Measurements from ENCODE around the gene SCPEP1.
"Not testable (repeated sequence)": the region's sequence is repeated elsewhere in the genome, so short reads cannot be mapped to it uniquely, and the experiment has no call there.

SCPEP1 gene

DNA sequence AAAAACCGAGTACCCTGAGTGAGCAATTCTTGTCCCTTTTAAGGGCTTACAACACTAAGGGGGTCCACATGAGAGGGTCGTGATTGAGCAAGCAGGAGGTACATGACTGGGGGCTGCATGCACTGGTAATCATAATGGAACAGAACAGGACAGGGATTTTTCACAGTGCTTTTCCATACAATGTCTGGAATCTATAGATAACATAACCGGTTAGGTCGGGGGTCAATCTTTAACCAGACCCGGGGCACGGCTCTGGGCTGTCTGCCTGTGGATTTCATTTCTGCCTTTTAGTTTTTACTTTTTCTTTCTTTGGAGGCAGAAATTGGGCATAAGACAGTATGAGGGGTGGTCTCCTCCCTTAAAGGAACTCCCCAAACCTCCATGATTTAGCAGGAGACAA is 12.2 kb upstream of the SCPEP1 start:
- not testable (repeated sequence) for DNase-seq

DNA sequence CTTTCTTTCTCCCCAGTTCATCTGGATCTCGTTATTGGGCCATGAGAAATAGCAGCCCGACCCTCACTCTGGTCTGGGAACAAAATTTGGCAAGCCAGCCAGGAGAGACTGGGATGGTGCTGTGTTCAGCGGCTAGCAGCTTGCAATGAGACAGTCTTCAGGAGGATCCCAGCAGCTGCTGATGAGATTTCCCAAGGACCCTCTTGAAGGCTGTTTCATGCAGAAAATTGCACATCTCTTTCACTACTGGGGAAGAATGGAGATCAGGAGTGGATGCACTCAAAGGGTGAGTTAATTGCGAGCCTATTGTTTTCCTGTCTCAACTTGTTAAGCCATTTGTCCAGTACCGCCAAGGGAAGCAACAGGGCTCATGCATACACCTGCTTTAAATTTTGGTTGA is 11.6 kb upstream of the SCPEP1 start:
- no peak for DNase-seq

DNA sequence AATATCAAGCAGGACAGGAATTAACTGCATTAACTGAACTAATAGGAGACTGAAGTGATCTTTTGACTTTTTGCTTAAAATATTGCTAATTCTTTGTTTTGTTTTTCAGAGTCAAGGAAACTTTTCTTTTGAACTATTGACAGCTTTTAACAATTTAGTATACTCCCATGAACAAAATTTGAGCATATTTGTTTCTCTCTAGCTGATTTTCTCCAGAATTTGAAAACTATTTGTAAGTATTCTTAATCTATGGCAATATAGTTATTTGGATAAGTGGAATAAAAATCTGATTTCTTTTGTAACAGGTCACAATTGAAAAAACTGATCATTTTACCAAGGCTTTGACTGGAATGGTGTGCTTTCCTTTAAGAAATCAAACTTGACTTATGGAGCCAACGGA is 7.0 kb upstream of the SCPEP1 start:
- DNase-seq: no peak

DNA sequence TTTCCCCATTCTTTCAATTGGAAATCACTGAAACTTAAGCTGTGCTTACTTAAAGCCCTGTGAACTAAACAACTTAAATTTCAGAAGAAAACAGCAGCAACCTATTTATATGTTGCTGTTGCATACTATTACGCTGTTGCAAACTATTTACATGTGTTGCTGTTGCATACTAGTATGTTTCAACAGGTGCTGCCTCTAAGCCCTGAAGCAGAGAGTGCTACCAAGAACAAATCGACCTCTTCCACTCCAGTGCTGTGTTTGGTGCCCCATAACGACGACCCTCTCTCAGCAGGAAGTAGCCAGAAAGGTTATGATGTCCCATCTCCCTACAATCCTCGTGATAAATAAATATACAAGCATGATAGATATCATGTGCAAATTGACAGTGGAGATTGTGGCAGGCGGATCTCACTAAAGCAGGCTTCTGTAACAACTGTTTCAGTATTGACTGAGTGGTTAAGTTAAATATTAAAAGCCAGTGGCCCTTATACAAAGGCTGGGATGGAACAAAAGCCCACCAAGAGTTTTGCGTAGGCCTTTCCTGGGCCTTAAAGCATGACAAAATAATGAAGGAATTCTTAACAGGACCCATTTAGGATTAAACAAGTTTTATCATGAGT is 5.7 kb upstream of the SCPEP1 start:
- no peak for DNase-seq

DNA sequence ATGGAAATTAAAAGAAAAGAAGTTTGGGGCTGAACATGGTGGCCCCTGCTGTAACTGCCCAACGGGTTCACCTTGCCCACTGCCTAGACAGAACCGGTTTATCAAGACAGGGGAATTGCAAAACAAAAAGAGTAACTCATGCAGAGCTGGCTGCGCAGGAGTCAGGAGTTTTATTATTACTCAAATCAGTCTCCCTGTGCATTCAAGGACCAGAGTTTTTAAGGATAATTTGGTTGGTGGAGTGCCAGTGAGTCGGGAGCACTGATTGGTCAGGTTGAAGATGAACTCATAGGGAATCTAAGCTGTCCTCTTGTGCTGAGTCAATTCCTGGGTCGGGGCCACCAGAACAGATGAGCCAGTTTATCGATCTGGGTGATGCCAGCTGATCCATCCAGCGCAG is 4.4 kb upstream of the SCPEP1 start:
- no peak for DNase-seq

DNA sequence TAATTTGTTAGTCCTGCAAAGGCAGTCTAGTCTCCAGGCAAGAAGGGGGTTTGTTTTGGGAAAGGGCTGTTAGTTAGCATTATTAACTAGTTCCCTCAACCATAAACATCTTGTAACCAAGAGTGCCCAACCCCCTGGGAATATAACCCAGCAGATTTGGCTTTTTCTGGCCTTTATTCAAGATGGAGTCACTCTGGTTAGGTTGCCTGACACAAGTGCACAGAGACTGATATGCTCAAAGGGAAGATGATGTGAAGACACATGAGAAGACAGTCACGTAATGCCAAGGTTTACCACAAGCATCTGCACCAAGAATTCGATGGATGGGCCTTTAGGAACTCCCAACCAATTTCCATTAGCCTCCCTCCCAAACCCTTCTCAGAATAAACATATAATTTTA is 3.9 kb upstream of the SCPEP1 start:
- DNase-seq: no peak

DNA sequence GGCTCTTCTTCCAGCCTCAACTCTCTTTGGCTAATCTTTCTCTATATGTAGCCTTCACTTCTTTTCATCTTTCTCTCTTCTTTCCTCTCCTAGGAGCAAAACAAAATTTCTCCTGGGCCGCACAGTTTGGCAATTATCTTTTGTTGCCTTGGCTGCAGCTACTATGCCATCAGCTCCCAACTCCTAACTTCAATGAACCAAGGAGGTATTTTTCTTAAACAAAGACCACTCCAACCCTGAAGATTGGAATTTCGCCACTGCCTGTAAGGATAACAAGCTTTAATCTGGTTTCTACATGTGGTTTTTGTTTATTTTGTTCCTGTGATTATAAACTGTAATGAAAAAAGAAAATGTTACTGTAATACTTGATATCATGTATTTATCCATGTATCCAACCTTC is 2.3 kb upstream of the SCPEP1 start:
- DNase-seq: no peak

DNA sequence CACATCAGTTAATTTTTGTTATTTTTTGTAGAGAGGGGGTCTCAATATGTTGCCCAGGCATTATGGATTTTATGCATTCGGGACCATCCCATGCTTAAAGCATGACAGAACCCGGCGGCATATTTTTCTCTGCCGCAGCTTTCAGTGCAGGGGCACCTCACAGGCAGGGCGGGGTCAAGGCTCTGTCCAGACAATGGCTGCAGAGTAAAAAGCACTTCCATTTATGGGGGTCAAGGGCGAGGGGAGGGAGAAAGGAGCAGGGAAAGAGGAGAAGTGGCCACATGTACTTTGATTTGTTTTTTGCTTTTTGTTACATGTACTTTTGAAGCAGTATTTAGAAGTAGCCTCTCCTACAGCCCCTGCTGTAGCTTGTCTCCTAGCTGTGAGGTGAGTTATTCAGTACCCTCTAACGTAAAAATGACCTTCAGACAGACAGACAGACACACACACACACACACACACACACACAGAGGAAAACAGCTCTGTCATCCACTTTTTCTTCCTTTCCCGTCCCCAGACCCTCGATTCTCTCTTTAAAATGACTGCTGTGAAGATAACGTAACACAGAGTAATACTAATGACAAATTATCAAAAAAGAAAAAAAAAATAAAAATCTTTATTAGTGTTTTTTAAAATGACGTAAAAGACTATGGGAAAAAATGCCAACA is 856 bp upstream of the SCPEP1 start:
- no peak for DNase-seq

DNA sequence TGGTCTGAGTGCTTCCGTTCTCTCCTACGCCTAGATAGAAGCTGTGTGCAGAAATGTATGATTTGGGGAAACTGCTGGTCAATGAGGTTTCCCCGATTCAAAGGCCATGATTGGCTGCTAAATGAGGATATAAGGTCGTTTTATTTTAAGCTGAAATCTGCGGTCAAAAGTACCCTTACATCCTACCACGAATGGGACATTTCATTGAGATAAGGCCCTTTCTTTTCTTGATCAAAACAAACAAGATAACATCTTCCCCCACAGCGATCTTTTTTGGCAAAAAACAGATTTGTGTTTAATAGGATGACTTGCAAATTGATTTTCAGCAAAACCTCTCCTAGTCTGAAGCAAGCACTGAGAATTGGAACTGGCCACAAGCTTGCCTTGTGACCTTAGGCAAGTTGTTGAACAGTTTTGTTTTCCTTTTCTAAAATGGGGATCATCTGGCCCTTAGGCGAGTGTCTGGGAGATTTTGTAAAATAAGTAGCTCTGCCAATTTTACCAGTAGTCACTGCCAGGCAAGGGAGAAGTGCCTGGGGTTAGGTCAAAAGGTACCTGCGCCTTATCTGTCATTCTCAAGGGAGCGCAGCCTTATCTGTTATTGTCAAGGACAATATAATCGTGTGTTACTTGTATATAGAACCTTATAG is 635 bp downstream of the SCPEP1 start:
- DNase-seq: peak; percentile 41

DNA sequence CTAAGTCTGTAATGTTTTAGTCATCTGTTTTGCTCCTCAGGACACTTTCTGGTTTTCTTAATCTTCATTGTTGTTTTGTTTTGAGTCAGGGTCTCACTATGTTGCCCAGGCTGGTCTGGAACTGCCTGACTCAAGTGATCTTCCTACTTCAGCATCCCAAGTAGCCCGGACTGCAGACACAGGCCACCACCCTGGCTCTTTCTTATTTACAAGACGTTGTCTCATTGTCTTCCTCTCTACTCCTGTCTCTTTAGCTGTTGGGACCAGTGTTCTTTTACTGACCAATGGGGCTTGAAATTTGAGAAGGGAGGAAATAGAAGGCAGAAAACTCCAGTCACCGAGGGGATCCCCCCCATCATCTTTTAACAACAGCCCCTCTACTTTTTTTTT is 1.2 kb downstream of the SCPEP1 start:
- DNase-seq: no peak

DNA sequence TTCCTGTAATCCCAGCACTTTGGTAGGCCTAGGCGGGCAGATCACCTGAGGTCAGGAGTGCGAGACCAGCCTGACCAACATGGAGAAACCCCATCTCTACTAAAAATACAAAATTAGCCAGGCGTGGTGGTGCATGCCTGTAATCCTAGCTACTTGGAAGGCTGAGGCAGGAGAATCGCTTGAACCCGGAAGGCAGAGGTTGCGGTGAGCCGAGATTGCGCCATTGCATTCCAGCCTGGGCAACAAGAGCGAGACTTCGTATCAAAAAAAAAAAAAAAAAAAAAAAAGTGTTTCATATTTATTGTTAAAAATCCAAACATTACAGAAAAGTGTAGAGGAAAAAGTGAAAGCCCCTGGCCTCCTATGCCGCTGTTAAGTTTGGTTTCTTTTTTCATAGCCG is 2.6 kb downstream of the SCPEP1 start:
- DNase-seq: not testable (repeated sequence)

DNA sequence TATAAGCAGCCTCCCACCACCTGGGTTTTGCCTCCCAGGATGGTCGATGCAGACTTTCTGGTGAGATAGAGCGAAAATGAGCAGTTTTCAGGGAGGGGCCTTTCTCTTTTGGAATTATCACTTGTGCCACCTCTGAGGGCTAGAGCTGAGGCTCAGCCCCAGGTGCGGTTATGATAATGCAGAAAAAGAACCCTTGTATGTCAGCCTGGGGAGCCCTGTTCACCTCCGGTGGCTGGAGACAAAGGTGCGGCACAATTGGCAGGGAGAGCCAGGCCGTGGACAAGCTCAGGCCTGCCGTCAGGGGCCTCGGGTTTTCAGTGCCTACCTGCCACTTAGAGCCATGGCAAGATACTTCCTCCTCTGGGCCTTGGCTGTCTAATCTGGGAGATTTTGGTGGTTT is 4.4 kb downstream of the SCPEP1 start:
- DNase-seq: no peak

DNA sequence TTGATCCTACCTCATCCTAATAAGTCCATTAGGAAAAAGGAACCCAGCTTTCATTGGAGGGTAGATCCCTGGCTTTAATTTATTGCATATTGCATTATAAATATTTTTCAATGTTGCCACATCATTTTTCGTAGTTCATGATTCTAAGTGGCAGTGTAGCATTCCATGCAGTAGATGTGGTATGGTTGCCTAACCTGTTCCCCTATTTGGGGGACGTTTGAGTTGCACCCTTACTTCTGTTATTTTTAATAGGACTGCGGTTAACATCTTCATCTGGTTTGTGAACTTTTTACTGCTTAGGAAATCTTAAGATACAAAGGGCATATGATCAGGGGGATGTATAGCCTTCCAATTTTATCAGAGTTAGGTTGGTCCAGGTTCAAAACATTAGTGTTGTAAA is 5.4 kb downstream of the SCPEP1 start:
- DNase-seq: peak; percentile 78

DNA sequence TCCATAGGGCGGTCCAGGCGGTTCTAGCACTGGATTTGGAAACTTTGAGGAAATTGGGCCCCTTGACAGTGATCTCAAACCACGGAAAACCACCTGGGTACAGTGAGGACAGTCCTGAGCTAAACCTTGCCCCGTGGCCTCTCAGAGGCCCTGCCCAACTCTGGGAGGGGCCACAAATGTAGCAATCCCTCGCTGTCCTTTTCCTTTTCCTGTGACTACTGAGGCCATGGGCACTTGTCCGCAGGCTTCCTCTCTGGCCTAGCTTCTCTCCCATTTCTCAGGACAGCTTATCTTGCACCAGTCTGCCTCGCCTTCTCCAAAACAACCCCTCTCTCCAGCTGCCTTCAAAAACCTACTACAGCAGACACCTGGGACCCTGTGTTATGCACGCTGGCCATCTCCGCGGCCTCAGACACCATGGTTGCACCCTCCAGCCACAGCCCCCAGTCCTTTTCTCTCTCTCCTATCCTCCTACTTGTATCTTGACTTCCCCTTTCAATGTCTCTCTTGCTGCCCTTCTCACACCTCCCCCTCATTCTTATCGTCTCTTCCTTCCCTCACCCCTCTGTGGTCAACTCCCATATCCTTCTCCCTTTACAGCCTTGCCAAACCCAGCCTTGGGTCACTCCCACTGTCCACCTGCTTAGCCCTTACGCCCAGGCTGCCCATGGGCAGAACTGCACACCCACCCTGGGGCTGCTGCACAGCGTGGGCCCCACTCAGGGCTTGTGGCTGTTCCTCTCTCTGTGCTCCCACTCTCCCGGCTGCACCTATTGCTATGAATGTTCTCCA is 7.6 kb downstream of the SCPEP1 start:
- peak; percentile 82 for DNase-seq

DNA sequence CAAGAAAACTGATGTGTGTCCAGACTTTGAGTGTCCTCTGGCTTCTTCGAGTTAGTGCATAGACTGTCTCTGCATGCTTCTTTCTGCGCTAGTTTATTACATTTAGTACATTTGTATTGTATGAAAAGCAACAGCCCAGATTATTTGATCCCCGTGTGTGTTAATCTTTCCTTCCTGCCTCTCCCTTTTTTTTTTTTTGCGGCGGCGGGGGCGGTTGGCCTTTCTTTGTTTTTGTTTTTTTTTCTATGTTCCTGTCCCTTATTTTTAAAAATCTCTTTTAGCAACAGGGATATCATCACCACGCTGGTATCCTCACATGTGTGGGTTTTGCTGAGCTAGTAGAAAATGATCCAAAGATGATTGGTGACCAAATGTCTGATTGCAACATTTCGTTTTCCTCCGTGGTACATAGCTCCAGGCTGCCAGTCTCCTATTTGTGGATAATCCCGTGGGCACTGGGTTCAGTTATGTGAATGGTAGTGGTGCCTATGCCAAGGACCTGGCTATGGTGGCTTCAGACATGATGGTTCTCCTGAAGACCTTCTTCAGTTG is 9.4 kb downstream of the SCPEP1 start:
- DNase-seq: no peak

DNA sequence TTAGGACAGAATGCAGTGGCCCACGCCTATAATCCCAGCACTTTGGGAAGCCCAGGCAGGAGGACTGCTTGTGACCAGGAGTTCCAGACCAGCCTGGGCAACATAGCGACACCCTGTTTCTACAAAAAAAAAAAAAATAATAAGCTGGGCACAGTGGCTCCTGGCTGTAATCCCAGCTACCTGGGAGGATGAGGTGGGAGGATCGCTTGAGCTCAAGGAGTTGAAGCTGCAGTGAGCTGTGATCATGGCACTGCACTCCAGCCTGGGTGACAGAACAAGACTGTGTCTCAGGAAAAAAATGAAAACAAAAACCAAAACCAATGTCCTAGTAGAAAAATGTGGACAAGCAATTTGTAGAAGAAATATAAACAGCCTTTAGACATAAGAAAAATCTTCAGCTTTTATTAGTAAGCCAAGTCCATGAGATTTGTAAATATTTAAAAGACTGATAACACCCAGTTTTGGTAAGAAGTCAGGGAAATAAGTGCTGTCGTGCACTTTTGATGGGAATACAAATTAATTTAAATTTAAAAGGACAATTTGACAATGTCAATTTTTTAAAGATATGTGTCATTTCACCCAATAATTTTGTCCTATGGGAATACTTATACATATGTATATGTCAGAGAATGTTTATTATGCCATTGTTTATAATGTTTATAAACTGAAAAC is 11.1 kb downstream of the SCPEP1 start:
- DNase-seq: no peak

DNA sequence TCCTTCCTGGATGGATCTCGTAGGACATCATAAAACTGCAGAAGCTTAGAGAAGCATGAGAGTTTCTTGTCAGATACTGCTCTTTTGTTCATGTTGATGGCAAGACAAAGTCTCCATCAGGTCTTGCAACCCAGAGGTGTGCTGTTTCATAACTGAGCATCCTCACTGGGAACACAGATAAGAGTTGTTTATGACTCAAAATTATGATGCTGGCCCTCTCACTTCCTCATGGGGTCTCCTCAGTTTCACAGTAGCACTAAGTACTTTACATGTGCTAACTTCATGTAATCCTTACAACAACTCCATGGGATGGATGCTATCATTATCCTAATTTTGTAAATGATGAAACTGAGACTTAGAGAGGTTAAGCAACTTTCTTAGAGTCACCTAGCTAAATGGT is 14.4 kb downstream of the SCPEP1 start:
- DNase-seq: peak; percentile 15

DNA sequence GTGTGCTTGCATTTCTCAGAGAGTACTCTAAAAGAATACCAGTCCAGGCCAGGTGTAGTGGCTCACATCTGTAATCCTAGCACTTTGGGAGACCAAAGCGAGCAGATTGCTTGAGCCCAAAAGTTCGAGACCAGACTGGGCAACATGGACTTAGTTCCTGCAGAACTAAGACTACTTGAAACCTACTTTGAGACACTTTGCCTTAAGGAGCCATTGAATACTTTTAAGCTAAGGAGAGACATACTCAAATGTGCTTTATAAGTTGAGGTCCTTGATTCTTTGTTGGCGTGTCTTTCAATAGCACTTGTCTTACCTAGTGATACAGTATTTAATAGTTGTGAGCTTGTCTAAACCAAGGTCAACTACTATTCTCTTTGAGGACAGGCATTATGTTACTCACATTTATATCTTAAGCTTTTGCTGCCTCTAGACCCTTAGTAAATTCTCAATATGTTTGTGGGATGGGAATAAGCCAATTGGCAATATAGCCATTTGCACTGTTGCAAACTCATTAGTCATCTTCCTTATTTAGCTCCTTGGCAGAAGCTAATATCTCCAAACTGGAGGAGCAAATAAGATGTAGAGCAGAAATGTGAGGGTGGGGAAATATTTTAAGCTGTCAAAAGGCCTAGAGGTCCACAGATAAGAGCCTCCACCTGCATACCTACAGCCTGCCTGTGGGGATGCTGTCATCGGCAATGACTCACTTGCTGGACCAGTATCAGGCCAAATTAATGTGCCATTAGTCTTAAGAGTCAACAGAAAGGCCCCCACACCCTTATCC is 16.3 kb downstream of the SCPEP1 start:
- DNase-seq: no peak

DNA sequence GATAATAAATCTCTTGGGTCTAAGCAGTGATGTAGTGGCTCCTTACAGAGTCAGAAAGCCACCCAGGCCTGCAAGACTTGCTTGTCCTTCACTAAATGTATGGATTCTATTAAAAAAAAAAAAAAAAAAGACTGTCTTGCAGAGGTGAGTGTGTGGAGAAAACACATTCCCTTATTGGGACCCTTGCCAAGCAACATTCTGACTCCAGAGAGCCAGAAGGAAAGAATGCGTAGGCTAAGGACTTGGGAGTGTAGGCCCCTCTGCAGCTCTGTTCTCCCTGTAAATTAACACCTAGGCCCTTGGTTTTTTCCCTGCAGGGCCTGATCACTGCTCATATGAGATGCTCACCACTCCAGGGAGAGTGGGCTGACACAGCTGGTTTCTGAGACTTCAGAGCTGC is 17.8 kb downstream of the SCPEP1 start:
- no peak for DNase-seq

DNA sequence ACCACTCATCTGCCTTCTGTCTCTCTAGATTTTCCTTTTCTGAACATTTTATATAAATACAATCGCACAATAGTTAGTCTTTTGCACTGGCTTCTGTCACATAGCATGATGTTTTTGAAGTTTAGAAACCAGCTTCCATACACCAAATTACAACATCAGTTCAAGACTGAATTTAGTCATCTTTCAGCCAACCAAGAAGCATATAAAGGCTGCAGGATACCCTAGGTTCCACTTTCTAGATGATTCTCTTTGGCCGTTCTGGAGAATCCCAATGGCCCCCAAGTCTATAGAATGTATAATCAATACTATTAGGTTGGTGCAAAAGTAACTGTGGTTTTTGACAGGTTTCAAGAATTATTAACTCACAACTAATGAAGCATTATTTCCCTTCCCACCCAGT is 19.4 kb downstream of the SCPEP1 start:
- no peak for DNase-seq

DNA sequence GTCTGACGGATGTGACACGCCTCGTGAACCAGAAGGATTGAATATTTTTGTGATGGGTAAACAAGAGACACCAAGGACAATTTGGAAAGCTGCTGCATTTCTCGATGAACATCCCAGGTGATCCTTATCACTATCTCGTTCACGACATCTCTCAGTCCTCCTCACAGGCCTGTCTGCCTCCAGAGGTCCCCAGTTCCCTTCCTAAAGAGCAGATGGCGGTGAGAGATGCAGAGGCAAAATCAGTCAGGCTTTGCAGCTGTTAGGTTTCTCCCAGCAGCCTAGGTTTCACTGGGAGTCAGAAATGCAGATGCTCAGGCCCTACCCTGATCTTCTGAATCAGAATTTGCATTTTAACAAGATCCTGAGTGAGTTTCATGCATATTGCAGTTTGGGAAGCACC is 23.6 kb downstream of the SCPEP1 start:
- no peak for DNase-seq

DNA sequence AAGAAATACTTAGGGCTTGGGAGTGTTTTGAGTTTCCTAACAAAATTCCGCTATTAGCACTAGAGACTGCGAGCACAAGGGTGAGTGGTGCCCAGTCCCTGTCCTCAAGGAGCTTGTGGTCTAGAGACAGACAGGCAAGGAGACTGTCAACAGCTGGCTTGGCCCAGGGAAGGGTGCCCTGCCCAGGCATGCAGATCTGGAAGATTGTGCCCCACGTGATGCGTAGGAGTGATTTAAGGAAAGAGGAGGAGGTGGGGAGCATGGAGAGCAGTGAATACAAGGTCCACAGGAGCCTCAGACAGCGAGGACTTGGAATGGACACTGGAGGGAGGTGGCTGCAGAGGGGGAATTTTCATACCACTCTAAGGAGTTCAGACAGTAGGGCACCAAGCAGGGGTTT is 25.0 kb downstream of the SCPEP1 start:
- DNase-seq: no peak

All from MV-4-11 (cell line).